Epithelial cell of esophagus (primary cell): Measurements from ENCODE around the gene ITPR1.

Experiments used
- DNase-seq: peaks from one replicate; pipeline ENCODE4 v3.0.0; 2010; ENCODE audit warnings: low read depth
- H3K4me3 ChIP-seq: 2 replicates; pipeline ENCODE4 v1.5.1; 2011; ENCODE audit warnings: mild to moderate bottlenecking, low read length, control low read depth
- CTCF ChIP-seq: IDR thresholded peaks from 2 replicates; pipeline ENCODE4 v1.5.1; 2011; ENCODE audit warnings: low read depth, mild to moderate bottlenecking, low read length, control low read depth, inconsistent platforms; ENCODE audit not compliant: insufficient read depth; ENCODE audit errors: missing control alignments

ITPR1 gene

GRCh38 chr3:4581920-4582611, 88.9 kb downstream of the ITPR1 start:
- H3K4me3 ChIP-seq = no peak overlapping the region
- no peak for TF ChIP-seq CTCF
- peak; percentile 72 for DNase-seq

GRCh38 chr3:4582624-4583023, 89.5 kb downstream of the ITPR1 start:
- H3K4me3 ChIP-seq = no peak overlapping the region
- DNase-seq = peak; percentile 18

GRCh38 chr3:4583416-4583815, 90.3 kb downstream of the ITPR1 start:
- DNase-seq = no peak
- no peak overlapping the region for H3K4me3 ChIP-seq

More at GRCh38 chr3:4582624-4583023, 89.5 kb downstream of the ITPR1 start:
- no peak for TF ChIP-seq CTCF

GRCh38 chr3:4584456-4585249, 91.5 kb downstream of the ITPR1 start:
- no peak for TF ChIP-seq CTCF
- no peak for DNase-seq
- H3K4me3 ChIP-seq = no peak overlapping the region

More at GRCh38 chr3:4583416-4583815, 90.3 kb downstream of the ITPR1 start:
- TF ChIP-seq CTCF = no peak

- no peak for TF ChIP-seq CTCF
- no peak for DNase-seq
- H3K4me3 ChIP-seq = no peak overlapping the region
Measured at GRCh38 chr3:4586381-4586780, 93.2 kb downstream of the ITPR1 start.

GRCh38 chr3:4587061-4587837, 94.1 kb downstream of the ITPR1 start:
- H3K4me3 ChIP-seq = no peak overlapping the region
- no peak for DNase-seq
- TF ChIP-seq CTCF = no peak
